Colon (tissue), 2 donors: ENCODE data around the gene VSIR.

Experiments
- FAIRE-seq: peaks from 2 replicates; lab custom pipeline; 2012; peaks lifted over from hg19 to GRCh38; lab: Jason Lieb, UNC
- donor health status: control.
- donor health status: control.

Gene VSIR

GRCh38 chr10:71763352-71764127, 9.8 kb downstream of the VSIR start:
- FAIRE-seq = no peak

GRCh38 chr10:71762324-71762723, 11.0 kb downstream of the VSIR start:
- no peak for FAIRE-seq

GRCh38 chr10:71761541-71762113, 11.7 kb downstream of the VSIR start:
- FAIRE-seq = no peak

GRCh38 chr10:71761105-71761511, 12.2 kb downstream of the VSIR start:
- no peak for FAIRE-seq

- FAIRE-seq = no peak
Measured at GRCh38 chr10:71757399-71757922, 15.9 kb downstream of the VSIR start.

GRCh38 chr10:71756311-71757191, 16.8 kb downstream of the VSIR start:
- no peak for FAIRE-seq

- FAIRE-seq = no peak
Measured at GRCh38 chr10:71755179-71755879, 18.0 kb downstream of the VSIR start.

GRCh38 chr10:71754562-71754961, 18.8 kb downstream of the VSIR start:
- FAIRE-seq = no peak

- FAIRE-seq = no peak
Measured at GRCh38 chr10:71753960-71754505, 19.3 kb downstream of the VSIR start.

- FAIRE-seq = no peak
Measured at GRCh38 chr10:71753091-71753959, 20.0 kb downstream of the VSIR start.

- FAIRE-seq = no peak
Measured at GRCh38 chr10:71752391-71753090, 20.8 kb downstream of the VSIR start.

GRCh38 chr10:71751515-71752224, 21.6 kb downstream of the VSIR start:
- no peak for FAIRE-seq

GRCh38 chr10:71750986-71751385, 22.3 kb downstream of the VSIR start:
- no peak for FAIRE-seq

GRCh38 chr10:71750124-71750841, 23.0 kb downstream of the VSIR start:
- FAIRE-seq = no peak

GRCh38 chr10:71749396-71749795, 23.9 kb downstream of the VSIR start:
- FAIRE-seq = no peak

- no peak for FAIRE-seq
Measured at GRCh38 chr10:71748671-71749191, 24.6 kb downstream of the VSIR start.

- no peak for FAIRE-seq
Measured at GRCh38 chr10:71747551-71748523, 25.5 kb downstream of the VSIR start.
